Neural crest cell (in vitro differentiated cells): ENCODE measurements around the gene MOV10L1. TPM values are rescaled to one million over a fixed set of nuclear protein-coding genes. Genes with fewer than 3 reads are reported as not detected.

Experiments
- DNase-seq: peaks from one replicate; pipeline ENCODE4 v3.0.0; 2021; ENCODE audit warnings: low read depth, mixed read lengths, low spot score
- H3K27ac Mint-ChIP-seq: one replicate; pipeline ENCODE4 v1.8.0; 2021; ENCODE audit warnings: mild to moderate bottlenecking, mixed read lengths; ENCODE audit not compliant: unreplicated experiment
- H3K27me3 Mint-ChIP-seq: 2 replicates; pipeline ENCODE4 v1.8.0; 2021; ENCODE audit warnings: low read depth, mild to moderate bottlenecking, mixed read lengths
- H3K36me3 Mint-ChIP-seq: 2 replicates; pipeline ENCODE4 v1.8.0; 2021; ENCODE audit warnings: low read depth, mild to moderate bottlenecking, mixed read lengths
- H3K4me1 Mint-ChIP-seq: 2 replicates; pipeline ENCODE4 v1.8.0; 2021; ENCODE audit warnings: mixed read lengths
- H3K4me3 Mint-ChIP-seq: one replicate; pipeline ENCODE4 v1.8.0; 2021; ENCODE audit warnings: mild to moderate bottlenecking, mixed read lengths
- H3K9me3 Mint-ChIP-seq: 2 replicates; pipeline ENCODE4 v1.8.0; 2021; ENCODE audit warnings: mixed read lengths
- total RNA-seq: library from RNA; stranded (reverse); gene quantifications from 2 replicates; pipeline ENCODE4 v1.2.1, GENCODE V29; 2021
- TF ChIP-seq, protein P1 (sequence below): fragments of 200-600 bp; sonication (generic); conservative IDR thresholded peaks from 2 replicates; pipeline ENCODE4 v1.5.0; 2021; ENCODE audit warnings: antibody characterized with exemption, mild to moderate bottlenecking

Gene MOV10L1
- total RNA-seq, 1 donor from 2014 or later = not detected

GRCh38 chr22:50046019-50046415, 43.8 kb upstream of the MOV10L1 start:
- Mint-ChIP-seq H3K9me3 (peaks cover 4% of the 10 kb centered on the region), H3K27ac (no peak overlapping the region), H3K4me1 (no peaks in the 10 kb centered on the region), H3K27me3 (peaks cover 8% of the 10 kb centered on the region), H3K36me3 (no peaks in the 10 kb centered on the region), H3K4me3 (no peak overlapping the region)
- TF ChIP-seq, protein P1, sequence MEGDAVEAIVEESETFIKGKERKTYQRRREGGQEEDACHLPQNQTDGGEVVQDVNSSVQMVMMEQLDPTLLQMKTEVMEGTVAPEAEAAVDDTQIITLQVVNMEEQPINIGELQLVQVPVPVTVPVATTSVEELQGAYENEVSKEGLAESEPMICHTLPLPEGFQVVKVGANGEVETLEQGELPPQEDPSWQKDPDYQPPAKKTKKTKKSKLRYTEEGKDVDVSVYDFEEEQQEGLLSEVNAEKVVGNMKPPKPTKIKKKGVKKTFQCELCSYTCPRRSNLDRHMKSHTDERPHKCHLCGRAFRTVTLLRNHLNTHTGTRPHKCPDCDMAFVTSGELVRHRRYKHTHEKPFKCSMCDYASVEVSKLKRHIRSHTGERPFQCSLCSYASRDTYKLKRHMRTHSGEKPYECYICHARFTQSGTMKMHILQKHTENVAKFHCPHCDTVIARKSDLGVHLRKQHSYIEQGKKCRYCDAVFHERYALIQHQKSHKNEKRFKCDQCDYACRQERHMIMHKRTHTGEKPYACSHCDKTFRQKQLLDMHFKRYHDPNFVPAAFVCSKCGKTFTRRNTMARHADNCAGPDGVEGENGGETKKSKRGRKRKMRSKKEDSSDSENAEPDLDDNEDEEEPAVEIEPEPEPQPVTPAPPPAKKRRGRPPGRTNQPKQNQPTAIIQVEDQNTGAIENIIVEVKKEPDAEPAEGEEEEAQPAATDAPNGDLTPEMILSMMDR = no peak
- no peak for DNase-seq

- TF ChIP-seq, protein P1 = no peak
- Mint-ChIP-seq H3K27ac (no peak overlapping the region), H3K36me3 (no peaks in the 10 kb centered on the region), H3K9me3 (peaks cover 4% of the 10 kb centered on the region), H3K27me3 (peaks cover 8% of the 10 kb centered on the region), H3K4me3 (no peak overlapping the region), H3K4me1 (no peaks in the 10 kb centered on the region)
- DNase-seq = no peak
These were observed 43.1 kb upstream of the MOV10L1 start for GRCh38 chr22:50046481-50047245.

- TF ChIP-seq, protein P1 = no peak
- Mint-ChIP-seq H3K4me3 (no peak overlapping the region), H3K27ac (no peak overlapping the region), H3K27me3 (peaks cover 9% of the 10 kb centered on the region), H3K4me1 (no peaks in the 10 kb centered on the region), H3K36me3 (no peaks in the 10 kb centered on the region), H3K9me3 (peaks cover 4% of the 10 kb centered on the region)
- DNase-seq = no peak
These were observed 42.5 kb upstream of the MOV10L1 start for GRCh38 chr22:50047346-50047745.

DNA sequence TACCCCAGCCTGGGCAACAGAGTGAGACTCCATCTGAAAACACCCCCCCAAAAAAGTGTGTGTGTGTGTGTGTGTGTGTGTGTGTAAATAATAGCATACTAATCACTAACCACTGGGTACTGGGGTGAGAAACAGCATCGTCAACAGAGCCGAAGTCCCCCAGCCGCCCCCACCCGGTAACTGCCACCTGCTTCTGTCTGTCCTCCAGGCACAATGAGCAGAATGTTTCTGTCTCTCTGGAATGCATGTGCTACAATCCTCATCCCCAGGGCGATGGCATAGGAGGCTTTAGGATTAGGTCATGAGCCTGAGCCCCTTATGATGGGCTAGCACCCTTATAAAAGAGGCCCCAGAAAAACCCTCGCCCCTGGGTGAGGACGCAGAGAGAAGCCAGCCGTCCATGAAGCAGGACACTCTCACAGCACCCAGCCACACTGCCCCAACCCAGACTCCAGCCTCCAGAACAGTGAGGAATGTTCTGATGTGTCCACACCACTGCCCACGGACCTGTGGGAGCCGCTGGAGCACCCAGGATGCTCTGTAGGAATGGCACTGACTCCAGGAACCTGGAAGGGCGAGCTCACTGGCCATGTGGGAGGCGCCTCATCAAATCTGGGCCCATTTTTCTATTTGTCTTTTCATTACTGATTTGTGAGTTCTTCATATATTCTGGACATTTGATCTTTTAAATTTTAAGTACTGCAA, 41.6 kb upstream of the MOV10L1 start:
- Mint-ChIP-seq H3K9me3 (peaks cover 4% of the 10 kb centered on the region), H3K27ac (no peak overlapping the region), H3K27me3 (peaks cover 5% of the 10 kb centered on the region), H3K36me3 (no peaks in the 10 kb centered on the region), H3K4me1 (no peaks in the 10 kb centered on the region), H3K4me3 (no peak overlapping the region)
- TF ChIP-seq, protein P1 = no peak
- no peak for DNase-seq

DNA sequence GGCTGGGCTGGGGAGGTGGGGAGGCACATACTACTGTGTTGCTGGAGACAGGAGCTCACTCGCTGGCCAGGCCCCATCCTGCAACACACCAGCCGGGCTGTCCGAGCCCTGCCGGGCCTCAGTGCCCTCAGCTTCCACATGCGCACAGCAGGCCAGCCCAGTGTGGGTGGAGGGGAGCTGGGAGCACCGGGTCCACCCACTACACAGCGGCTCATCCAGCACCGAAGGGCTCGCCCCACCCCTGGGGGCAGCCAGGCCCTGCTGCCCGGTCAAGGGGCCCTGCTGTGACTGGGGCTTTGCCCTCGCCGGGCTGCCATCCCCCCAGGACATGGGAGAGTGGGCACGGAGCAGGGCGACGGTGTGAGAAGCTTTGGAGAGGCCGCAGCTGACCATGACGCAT, 41.0 kb upstream of the MOV10L1 start:
- Mint-ChIP-seq H3K36me3 (peaks cover 3% of the 10 kb centered on the region), H3K9me3 (peaks cover 3% of the 10 kb centered on the region), H3K27me3 (peaks cover 5% of the 10 kb centered on the region), H3K27ac (no peak overlapping the region), H3K4me1 (no peaks in the 10 kb centered on the region), H3K4me3 (no peak overlapping the region)
- TF ChIP-seq, protein P1 = no peak
- no peak for DNase-seq
